ENCODE results near the gene BDH1.

BDH1 gene

DNA sequence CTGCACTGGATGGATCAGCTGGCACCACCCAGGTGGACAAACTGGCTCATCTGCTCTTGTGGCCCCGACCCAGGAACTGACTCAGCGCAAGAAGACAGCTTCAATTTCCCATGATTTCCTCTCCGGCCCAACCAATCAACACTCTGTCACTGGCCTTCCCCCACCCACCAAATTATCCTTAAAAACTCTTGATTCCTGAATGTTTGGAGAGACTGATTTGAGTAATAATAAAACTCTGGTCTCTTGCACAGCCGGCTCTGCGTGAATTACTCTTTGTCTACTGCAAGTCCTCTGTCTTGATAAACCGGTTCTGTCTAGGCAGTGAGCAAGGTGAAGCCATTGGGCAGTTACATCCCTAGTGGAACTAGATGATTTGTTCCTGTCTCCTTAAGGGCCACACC lies 16.1 kb downstream of the BDH1 start:
- POLR2A ChIA-PET: no interaction called here
- CTCF ChIA-PET: interaction anchor here (1.4 kb wide), 1 partner anchor 30 kb away, joined by 5 read pairs; no protein-coding TSS in a partner anchor
- TF ChIP-seq, protein P1, sequence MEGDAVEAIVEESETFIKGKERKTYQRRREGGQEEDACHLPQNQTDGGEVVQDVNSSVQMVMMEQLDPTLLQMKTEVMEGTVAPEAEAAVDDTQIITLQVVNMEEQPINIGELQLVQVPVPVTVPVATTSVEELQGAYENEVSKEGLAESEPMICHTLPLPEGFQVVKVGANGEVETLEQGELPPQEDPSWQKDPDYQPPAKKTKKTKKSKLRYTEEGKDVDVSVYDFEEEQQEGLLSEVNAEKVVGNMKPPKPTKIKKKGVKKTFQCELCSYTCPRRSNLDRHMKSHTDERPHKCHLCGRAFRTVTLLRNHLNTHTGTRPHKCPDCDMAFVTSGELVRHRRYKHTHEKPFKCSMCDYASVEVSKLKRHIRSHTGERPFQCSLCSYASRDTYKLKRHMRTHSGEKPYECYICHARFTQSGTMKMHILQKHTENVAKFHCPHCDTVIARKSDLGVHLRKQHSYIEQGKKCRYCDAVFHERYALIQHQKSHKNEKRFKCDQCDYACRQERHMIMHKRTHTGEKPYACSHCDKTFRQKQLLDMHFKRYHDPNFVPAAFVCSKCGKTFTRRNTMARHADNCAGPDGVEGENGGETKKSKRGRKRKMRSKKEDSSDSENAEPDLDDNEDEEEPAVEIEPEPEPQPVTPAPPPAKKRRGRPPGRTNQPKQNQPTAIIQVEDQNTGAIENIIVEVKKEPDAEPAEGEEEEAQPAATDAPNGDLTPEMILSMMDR (IDR thresholded peaks at IDR 0.05; ENCODE audit: control extremely low read depth, extremely low read depth, low read depth, missing control alignments): no peak
- DNase-seq (ENCODE audit: extremely low spot score): no peak

DNA sequence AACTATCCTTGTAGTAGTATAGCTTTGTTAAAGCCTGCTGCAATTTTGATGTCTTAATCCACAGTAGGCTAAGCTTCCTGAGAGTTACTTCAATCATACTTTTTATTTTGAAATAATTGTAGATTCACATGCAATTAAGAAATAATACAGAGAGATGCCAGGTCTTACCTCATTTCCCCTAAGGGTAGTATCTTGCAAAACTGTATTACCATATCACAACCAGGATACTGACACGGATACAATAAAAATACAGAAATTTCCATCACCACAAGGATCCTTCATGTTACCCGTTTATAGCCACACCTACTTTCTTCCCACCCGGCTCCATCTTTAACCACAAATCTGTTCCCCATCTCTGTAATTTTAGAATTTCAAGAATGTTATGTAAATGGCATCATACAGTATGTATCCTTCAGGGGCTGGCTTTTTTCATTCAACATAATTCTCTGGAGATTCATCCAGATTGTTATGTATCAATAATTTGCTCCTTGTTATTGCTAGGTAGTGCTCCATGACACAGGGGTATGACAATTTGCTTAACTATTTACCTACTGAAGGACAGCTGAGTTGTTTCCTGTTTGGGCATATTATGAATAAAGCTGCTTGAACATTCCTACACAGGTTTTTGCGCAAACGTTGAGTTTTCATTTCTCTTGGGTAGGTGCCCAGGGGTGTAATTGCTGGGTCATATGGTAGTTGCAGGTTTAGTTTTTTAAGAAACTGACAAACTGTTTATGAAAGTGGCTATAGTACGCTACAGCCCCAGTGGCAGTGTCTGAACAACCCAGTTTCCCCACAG lies 21.6 kb downstream of the BDH1 start:
- CTCF ChIA-PET: interaction anchor here (0.9 to 1.8 kb wide), 3 partner anchors 9 to 139 kb away, joined by 3 to 7 read pairs (median 3); no protein-coding TSS in a partner anchor
- no peak for DNase-seq (ENCODE audit: extremely low spot score)
- POLR2A ChIA-PET: no interaction called here
- TF ChIP-seq, protein P1 (IDR thresholded peaks at IDR 0.05; ENCODE audit: control extremely low read depth, extremely low read depth, low read depth, missing control alignments): no peak

DNA sequence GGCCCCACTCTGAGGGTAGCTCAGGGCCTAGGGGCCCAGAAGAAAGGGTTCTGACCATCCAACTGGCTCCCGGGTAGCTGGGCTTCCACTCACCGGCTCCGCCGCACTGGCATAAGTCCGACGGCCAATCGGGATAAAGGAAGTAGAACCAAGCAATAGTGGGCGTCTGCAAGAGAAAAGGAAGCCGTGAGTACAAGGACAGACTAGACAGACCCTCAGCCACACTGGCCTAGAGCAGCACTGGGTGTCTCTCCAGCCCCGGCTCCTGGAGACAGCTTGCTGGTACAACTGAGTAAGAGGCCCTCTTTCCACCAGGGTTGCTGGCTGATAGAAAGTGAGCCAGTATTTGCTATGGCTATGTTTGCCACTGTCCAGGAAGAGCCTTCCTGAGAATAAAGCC lies 22.4 kb downstream of the BDH1 start:
- DNase-seq (ENCODE audit: extremely low spot score): no peak
- POLR2A ChIA-PET: no interaction called here
- CTCF ChIA-PET: interaction anchor here (0.9 to 1.8 kb wide), 3 partner anchors 9 to 138 kb away, joined by 3 to 7 read pairs (median 3); no protein-coding TSS in a partner anchor
- TF ChIP-seq, protein P1 (IDR thresholded peaks at IDR 0.05; ENCODE audit: control extremely low read depth, extremely low read depth, low read depth, missing control alignments): no peak

DNA sequence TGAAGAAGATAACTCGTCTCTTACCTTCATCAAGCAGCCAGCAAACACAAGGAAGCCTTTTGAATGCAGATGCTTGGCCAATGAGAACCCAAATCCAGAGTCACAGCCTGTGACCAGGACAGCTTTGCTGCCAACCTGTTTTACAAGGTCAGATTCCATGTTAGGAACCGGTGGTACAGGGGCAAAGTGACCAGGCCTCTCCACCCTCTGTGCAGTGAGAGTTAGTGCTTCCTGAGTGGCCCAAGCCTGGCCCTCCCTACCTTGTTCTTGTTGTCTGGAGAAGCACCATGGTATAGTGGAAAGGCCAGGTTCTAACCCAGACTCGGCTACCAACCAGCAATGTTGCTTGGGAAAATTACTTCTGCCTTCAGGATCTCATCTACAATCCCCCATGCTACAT lies 23.4 kb downstream of the BDH1 start:
- POLR2A ChIA-PET: no interaction called here
- CTCF ChIA-PET: interaction anchor here (1.6 kb wide), 1 partner anchor 25 kb away, joined by 3 read pairs; no protein-coding TSS in a partner anchor
- no peak for DNase-seq (ENCODE audit: extremely low spot score)
- TF ChIP-seq, protein P1 (IDR thresholded peaks at IDR 0.05; ENCODE audit: control extremely low read depth, extremely low read depth, low read depth, missing control alignments): no peak

GRCh38 chr3:197528190-197528589 lies 27.6 kb downstream of the BDH1 start:
- ChIA-PET CTCF (interaction anchor here (2.0 to 7.7 kb wide), 2 partner anchors 10 to 17 kb away, joined by 7 to 42 read pairs; no protein-coding TSS in a partner anchor), POLR2A (no interaction called here)
- TF ChIP-seq, protein P1 (IDR thresholded peaks at IDR 0.05; ENCODE audit: control extremely low read depth, extremely low read depth, low read depth, missing control alignments): no peak
- DNase-seq (ENCODE audit: extremely low spot score): no peak

- ChIA-PET POLR2A (no interaction called here), CTCF (interaction anchor here (0.6 to 7.7 kb wide), 5 partner anchors 8 to 270 kb away, joined by 3 to 42 read pairs (median 7); no protein-coding TSS in a partner anchor)
- TF ChIP-seq, protein P1 (IDR thresholded peaks at IDR 0.05; ENCODE audit: control extremely low read depth, extremely low read depth, low read depth, missing control alignments): no peak
- DNase-seq (ENCODE audit: extremely low spot score): no peak
These were observed 28.2 kb downstream of the BDH1 start for GRCh38 chr3:197527569-197527968.

Data from GM10248 (cell line).